ENCODE data around the gene NDE1. TPM values are rescaled to one million over a fixed set of nuclear protein-coding genes. Genes with fewer than 3 reads are reported as not detected.
"Not testable (repeated sequence)": the region's sequence is repeated elsewhere in the genome, so short reads cannot be mapped to it uniquely, and the experiment has no call there.

Gene NDE1
- 24.9 and 31.4 TPM in 2 replicates for total RNA-seq (2012; rRNA removed)

- peaks cover 30% of the 10 kb centered on the region for H3K4me1 ChIP-seq (ENCODE audit: control insufficient read depth, insufficient read depth, low read length)
- H3K4me2 ChIP-seq (ENCODE audit: low read length), result peak within 1 kb of the TSS; percentile 91
- peaks cover 9% of the 10 kb centered on the region for H3K36me3 ChIP-seq (ENCODE audit: insufficient read depth, low read length)
- no peaks in the 10 kb centered on the region for H3K9me3 ChIP-seq (replicated peaks; ENCODE audit: low read length)
- H3K27me3 ChIP-seq (ENCODE audit: control insufficient read depth, insufficient read depth, low read length), result no peaks in the 10 kb centered on the region
- peak within 1 kb of the TSS; percentile 92 for H3K9ac ChIP-seq (ENCODE audit: low read depth, low read length)
- peak within 1 kb of the TSS; percentile 99 for H3K4me3 ChIP-seq (ENCODE audit: low read length)
Observed at GRCh38 chr16:15650019-15650697, at the start of gene NDE1. Gene NDE1, plus strand, starts transcription at chr16:15650245. Its CDS starts 14,534 bp downstream, at chr16:15664779.

GRCh38 chr16:15601212-15601879 is 48.7 kb upstream of the NDE1 start:
- H3K36me3 ChIP-seq (ENCODE audit: insufficient read depth, low read length), result peaks cover 74% of the 10 kb centered on the region
- no peaks in the 10 kb centered on the region for H3K9me3 ChIP-seq (replicated peaks; ENCODE audit: low read length)
- no peak overlapping the region for H3K9ac ChIP-seq (ENCODE audit: low read depth, low read length)
- H3K4me3 ChIP-seq (ENCODE audit: low read length), result no peak overlapping the region
- no peaks in the 10 kb centered on the region for H3K27me3 ChIP-seq (ENCODE audit: control insufficient read depth, insufficient read depth, low read length)
- H3K4me2 ChIP-seq (ENCODE audit: low read length), result no peak overlapping the region
- H3K4me1 ChIP-seq (ENCODE audit: control insufficient read depth, insufficient read depth, low read length), result peaks cover 12% of the 10 kb centered on the region

GRCh38 chr16:15602285-15603044 is 47.6 kb upstream of the NDE1 start:
- Histone ChIP-seq H3K36me3 (ENCODE audit: insufficient read depth, low read length) (peaks cover 77% of the 10 kb centered on the region), H3K9me3 (replicated peaks; ENCODE audit: low read length) (no peaks in the 10 kb centered on the region)

GRCh38 chr16:15604460-15605440 is 45.3 kb upstream of the NDE1 start:
- Histone ChIP-seq H3K9me3 (replicated peaks; ENCODE audit: low read length) (no peaks in the 10 kb centered on the region), H3K4me3 (ENCODE audit: low read length) (no peak overlapping the region), H3K36me3 (ENCODE audit: insufficient read depth, low read length) (peaks cover 59% of the 10 kb centered on the region), H3K4me2 (ENCODE audit: low read length) (peak overlapping the region; percentile 16), H3K9ac (ENCODE audit: low read depth, low read length) (no peak overlapping the region), H3K4me1 (ENCODE audit: control insufficient read depth, insufficient read depth, low read length) (peaks cover 25% of the 10 kb centered on the region), H3K27me3 (ENCODE audit: control insufficient read depth, insufficient read depth, low read length) (no peaks in the 10 kb centered on the region)

More at GRCh38 chr16:15602285-15603044, 47.6 kb upstream of the NDE1 start:
- no peak overlapping the region for H3K9ac ChIP-seq (ENCODE audit: low read depth, low read length)
- no peaks in the 10 kb centered on the region for H3K27me3 ChIP-seq (ENCODE audit: control insufficient read depth, insufficient read depth, low read length)
- H3K4me1 ChIP-seq (ENCODE audit: control insufficient read depth, insufficient read depth, low read length), result peaks cover 14% of the 10 kb centered on the region
- H3K4me2 ChIP-seq (ENCODE audit: low read length), result no peak overlapping the region
- no peak overlapping the region for H3K4me3 ChIP-seq (ENCODE audit: low read length)

- Histone ChIP-seq H3K9ac (ENCODE audit: low read depth, low read length) (no peak overlapping the region), H3K36me3 (ENCODE audit: insufficient read depth, low read length) (peaks cover 56% of the 10 kb centered on the region), H3K27me3 (ENCODE audit: control insufficient read depth, insufficient read depth, low read length) (no peaks in the 10 kb centered on the region), H3K9me3 (replicated peaks; ENCODE audit: low read length) (no peaks in the 10 kb centered on the region), H3K4me3 (ENCODE audit: low read length) (no peak overlapping the region), H3K4me2 (ENCODE audit: low read length) (no peak overlapping the region), H3K4me1 (ENCODE audit: control insufficient read depth, insufficient read depth, low read length) (peaks cover 25% of the 10 kb centered on the region)
Observed at GRCh38 chr16:15605839-15606517, 44.1 kb upstream of the NDE1 start.

- Histone ChIP-seq H3K36me3 (ENCODE audit: insufficient read depth, low read length) (peaks cover 52% of the 10 kb centered on the region), H3K9ac (ENCODE audit: low read depth, low read length) (no peak overlapping the region), H3K27me3 (ENCODE audit: control insufficient read depth, insufficient read depth, low read length) (no peaks in the 10 kb centered on the region)
Observed at GRCh38 chr16:15606518-15607220, 43.4 kb upstream of the NDE1 start.

GRCh38 chr16:15607221-15607699 is 42.8 kb upstream of the NDE1 start:
- peaks cover 52% of the 10 kb centered on the region for H3K36me3 ChIP-seq (ENCODE audit: insufficient read depth, low read length)
- H3K9me3 ChIP-seq (replicated peaks; ENCODE audit: low read length); H3K27me3 ChIP-seq (ENCODE audit: control insufficient read depth, insufficient read depth, low read length); H3K4me3 ChIP-seq (ENCODE audit: low read length); H3K9ac ChIP-seq (ENCODE audit: low read depth, low read length): not testable (repeated sequence)
- H3K4me2 ChIP-seq (ENCODE audit: low read length), result peak overlapping the region; percentile 4
- peaks cover 25% of the 10 kb centered on the region for H3K4me1 ChIP-seq (ENCODE audit: control insufficient read depth, insufficient read depth, low read length)

More at GRCh38 chr16:15606518-15607220, 43.4 kb upstream of the NDE1 start:
- Histone ChIP-seq H3K9me3 (replicated peaks; ENCODE audit: low read length) (no peaks in the 10 kb centered on the region), H3K4me2 (ENCODE audit: low read length) (no peak overlapping the region), H3K4me1 (ENCODE audit: control insufficient read depth, insufficient read depth, low read length) (peaks cover 25% of the 10 kb centered on the region), H3K4me3 (ENCODE audit: low read length) (no peak overlapping the region)

GRCh38 chr16:15607700-15608396 is 42.2 kb upstream of the NDE1 start:
- no peaks in the 10 kb centered on the region for H3K27me3 ChIP-seq (ENCODE audit: control insufficient read depth, insufficient read depth, low read length)
- no peak overlapping the region for H3K9ac ChIP-seq (ENCODE audit: low read depth, low read length)
- peaks cover 25% of the 10 kb centered on the region for H3K4me1 ChIP-seq (ENCODE audit: control insufficient read depth, insufficient read depth, low read length)
- H3K36me3 ChIP-seq (ENCODE audit: insufficient read depth, low read length), result peaks cover 52% of the 10 kb centered on the region
- no peaks in the 10 kb centered on the region for H3K9me3 ChIP-seq (replicated peaks; ENCODE audit: low read length)
- H3K4me2 ChIP-seq (ENCODE audit: low read length), result peak overlapping the region; percentile 4
- no peak overlapping the region for H3K4me3 ChIP-seq (ENCODE audit: low read length)

GRCh38 chr16:15608398-15609285 is 41.4 kb upstream of the NDE1 start:
- Histone ChIP-seq H3K36me3 (ENCODE audit: insufficient read depth, low read length) (peaks cover 48% of the 10 kb centered on the region), H3K9me3 (replicated peaks; ENCODE audit: low read length) (no peaks in the 10 kb centered on the region), H3K9ac (ENCODE audit: low read depth, low read length) (no peak overlapping the region), H3K4me3 (ENCODE audit: low read length) (no peak overlapping the region), H3K4me2 (ENCODE audit: low read length) (no peak overlapping the region), H3K27me3 (ENCODE audit: control insufficient read depth, insufficient read depth, low read length) (no peaks in the 10 kb centered on the region), H3K4me1 (ENCODE audit: control insufficient read depth, insufficient read depth, low read length) (peaks cover 25% of the 10 kb centered on the region)
